Islet of Langerhans (tissue), 1 donor: ENCODE data around the gene HJURP.

Source experiments
- FAIRE-seq: peaks from one replicate; lab custom pipeline; 2011; peaks lifted over from hg19 to GRCh38; lab: Jason Lieb, UNC

Gene HJURP

GRCh38 chr2:233813236-233814055 is 40.9 kb downstream of the HJURP start:
- FAIRE-seq, result no peak

GRCh38 chr2:233811732-233812131 is 42.6 kb downstream of the HJURP start:
- no peak for FAIRE-seq

GRCh38 chr2:233811087-233811486 is 43.2 kb downstream of the HJURP start:
- FAIRE-seq, result no peak

- no peak for FAIRE-seq
Observed at GRCh38 chr2:233810385-233810784, 44.0 kb downstream of the HJURP start.

- no peak for FAIRE-seq
Observed at GRCh38 chr2:233807966-233808935, 46.1 kb downstream of the HJURP start.

- no peak for FAIRE-seq
Observed at GRCh38 chr2:233807215-233807865, 47.0 kb downstream of the HJURP start.

- FAIRE-seq, result no peak
Observed at GRCh38 chr2:233803994-233804393, 50.3 kb downstream of the HJURP start.

GRCh38 chr2:233803292-233803911 is 50.9 kb downstream of the HJURP start:
- FAIRE-seq, result no peak

- FAIRE-seq, result no peak
Observed at GRCh38 chr2:233802132-233802815, 52.1 kb downstream of the HJURP start.

- FAIRE-seq, result no peak
Observed at GRCh38 chr2:233801357-233802131, 52.8 kb downstream of the HJURP start.

GRCh38 chr2:233800208-233800607 is 54.1 kb downstream of the HJURP start:
- no peak for FAIRE-seq

- no peak for FAIRE-seq
Observed at GRCh38 chr2:233799716-233800115, 54.6 kb downstream of the HJURP start.

GRCh38 chr2:233799087-233799665 is 55.2 kb downstream of the HJURP start:
- FAIRE-seq, result no peak

GRCh38 chr2:233798335-233799086 is 55.8 kb downstream of the HJURP start:
- FAIRE-seq, result no peak

- FAIRE-seq, result no peak
Observed at GRCh38 chr2:233796254-233796653, 58.1 kb downstream of the HJURP start.

- FAIRE-seq, result no peak
Observed at GRCh38 chr2:233795735-233796171, 58.6 kb downstream of the HJURP start.

GRCh38 chr2:233794128-233794658 is 60.1 kb downstream of the HJURP start:
- no peak for FAIRE-seq

- no peak for FAIRE-seq
Observed at GRCh38 chr2:233793465-233794127, 60.7 kb downstream of the HJURP start.

- no peak for FAIRE-seq
Observed at GRCh38 chr2:233792720-233793119, 61.6 kb downstream of the HJURP start.
